GM19023 (cell line): ENCODE results near the gene CD68.
A peak's percentile ranks its signal among the peaks of the same experiment; 100 is the strongest.

Source experiments
- ATAC-seq: cut with Tn5 transposase; IDR thresholded peaks from one replicate; pipeline ENCODE4 v1.9.1; 2021; ENCODE audit warnings: mild to moderate bottlenecking, moderate library complexity; ENCODE audit not compliant: unreplicated experiment

CD68 gene

GRCh38 chr17:7558544-7559319 lies 20.7 kb upstream of the CD68 start, which contains the start of gene TNFSF13:
Gene TNFSF13 (plus strand): TSS chr17:7558750. CDS start chr17:7559040, 290 bp downstream.
- no peak for ATAC-seq

- no peak for ATAC-seq
These were observed 19.9 kb upstream of the CD68 start for GRCh38 chr17:7559320-7560171.

GRCh38 chr17:7560172-7561027 lies 19.0 kb upstream of the CD68 start:
- no peak for ATAC-seq

GRCh38 chr17:7561028-7561575 lies 18.3 kb upstream of the CD68 start:
- peak; percentile 50 for ATAC-seq

- peak; percentile 69 for ATAC-seq
These were observed 17.7 kb upstream of the CD68 start, which contains the start of gene SENP3 for GRCh38 chr17:7561589-7562207. Gene SENP3 (plus strand): TSS chr17:7561919. CDS start chr17:7563077, 1,158 bp downstream.

- ATAC-seq: no peak
These were observed 17.2 kb upstream of the CD68 start for GRCh38 chr17:7562208-7562605.

- no peak for ATAC-seq
These were observed 16.1 kb upstream of the CD68 start for GRCh38 chr17:7563115-7563869.

GRCh38 chr17:7569571-7569970 lies 9.9 kb upstream of the CD68 start:
- ATAC-seq: no peak

- no peak for ATAC-seq
These were observed 9.1 kb upstream of the CD68 start for GRCh38 chr17:7570351-7570750.

- ATAC-seq: no peak
These were observed 7.2 kb upstream of the CD68 start for GRCh38 chr17:7572338-7572587.

- peak; percentile 91 for ATAC-seq
These were observed 6.7 kb upstream of the CD68 start for GRCh38 chr17:7572588-7573323.

- ATAC-seq: peak; percentile 2
These were observed 5.9 kb upstream of the CD68 start for GRCh38 chr17:7573324-7574080.

- no peak for ATAC-seq
These were observed 5.1 kb upstream of the CD68 start for GRCh38 chr17:7574176-7574953.

GRCh38 chr17:7575481-7575883 lies 4.0 kb upstream of the CD68 start:
- ATAC-seq: no peak

- no peak for ATAC-seq
These were observed 3.5 kb upstream of the CD68 start for GRCh38 chr17:7575959-7576358.

- no peak for ATAC-seq
These were observed 3.0 kb upstream of the CD68 start for GRCh38 chr17:7576432-7576937.
